Naive thymus-derived CD4-positive, alpha-beta T cell (primary cell): ENCODE results near the gene TESK1. TPM values are rescaled to one million over a fixed set of nuclear protein-coding genes. Genes with fewer than 3 reads are reported as not detected.
"Not testable (repeated sequence)": the region's sequence is repeated elsewhere in the genome, so short reads cannot be mapped to it uniquely, and the experiment has no call there.

Source experiments
- ATAC-seq: fragments of 150-1000 bp; cut with Tn5 transposase; 2 replicates; pipeline ENCODE4 v1.10.0; 2021; ENCODE audit warnings: mild to moderate bottlenecking, moderate library complexity
- CTCF ChIA-PET: fragments of 350-600 bp; sonication (Branson Sonifier 250); formaldehyde crosslinking; loops from one replicate; lab custom pipeline; 2021; ENCODE audit warnings: antibody characterized with exemption; lab: Charles Lee
- POLR2A ChIA-PET: fragments of 350-600 bp; sonication (Branson Sonifier 250); formaldehyde crosslinking; loops from one replicate; lab custom pipeline; 2021; ENCODE audit warnings: antibody characterized with exemption, inconsistent platforms; lab: Charles Lee
- DNase-seq, 9 donors: peaks; one replicate each; pipeline versions ENCODE4 v3.0.0 to v3.0.0-alpha.2; 2020 to 2022; ENCODE audit warnings: mixed read lengths in 1 of 9
- H3K27ac ChIP-seq: one replicate; pipeline ENCODE4 v1.7.0; 2013; ENCODE audit warnings: mild to moderate bottlenecking, low read depth, low read length, moderate library complexity
- H3K27me3 ChIP-seq, 2 donors: one replicate each; pipeline ENCODE4 v1.7.0; 2013; ENCODE audit warnings: low read length in 2 of 2, mild to moderate bottlenecking in 2 of 2, moderate library complexity in 2 of 2; ENCODE audit not compliant: control insufficient read depth in 2 of 2, insufficient read depth in 2 of 2
- H3K36me3 ChIP-seq, 3 experiments: 1 replicate in 2 of 3; 2 replicates in 1 of 3; pipeline ENCODE4 v1.7.0; 2013; ENCODE audit warnings: low read length in 3 of 3, mild to moderate bottlenecking in 3 of 3, moderate library complexity in 1 of 3; ENCODE audit not compliant: insufficient read depth in 3 of 3, control insufficient read depth in 2 of 3
- H3K4me1 ChIP-seq, 2 donors: one replicate each; pipeline ENCODE4 v1.7.0; 2013; ENCODE audit warnings: low read length in 2 of 2, mild to moderate bottlenecking in 2 of 2, moderate library complexity in 1 of 2; ENCODE audit not compliant: control insufficient read depth in 2 of 2, insufficient read depth in 2 of 2
- H3K4me3 ChIP-seq: 2 replicates; pipeline ENCODE4 v1.7.0; 2013; ENCODE audit warnings: mild to moderate bottlenecking, low read length
- H3K9me3 ChIP-seq, 3 experiments: 1 replicate in 2 of 3; 2 replicates in 1 of 3; pipeline ENCODE4 v1.7.0; 2013; ENCODE audit warnings: low read length in 3 of 3; ENCODE audit not compliant: control insufficient read depth in 2 of 3
- H3K27ac Mint-ChIP-seq, 9 donors: one replicate each; pipeline ENCODE4 v1.8.0; 2020 to 2022; ENCODE audit warnings: mixed read lengths in 9 of 9, mild to moderate bottlenecking in 8 of 9, moderate library complexity in 5 of 9, inconsistent platforms in 2 of 9
- H3K27me3 Mint-ChIP-seq, 5 donors: one replicate each; pipeline ENCODE4 v1.8.0; 2021 to 2022; ENCODE audit warnings: mixed read lengths in 5 of 5, mild to moderate bottlenecking in 1 of 5
- H3K36me3 Mint-ChIP-seq, 5 donors: one replicate each; pipeline ENCODE4 v1.8.0; 2020 to 2022; ENCODE audit warnings: mixed read lengths in 5 of 5, mild to moderate bottlenecking in 3 of 5, inconsistent platforms in 1 of 5
- H3K4me1 Mint-ChIP-seq, 7 donors: one replicate each; pipeline ENCODE4 v1.8.0; 2020 to 2022; ENCODE audit warnings: mixed read lengths in 7 of 7, mild to moderate bottlenecking in 3 of 7, inconsistent platforms in 1 of 7
- H3K4me3 Mint-ChIP-seq, 10 donors: one replicate each; pipeline ENCODE4 v1.8.0; 2020 to 2022; ENCODE audit warnings: mild to moderate bottlenecking in 10 of 10, mixed read lengths in 10 of 10, moderate library complexity in 6 of 10, inconsistent platforms in 2 of 10
- H3K9me3 Mint-ChIP-seq, 11 donors: one replicate each; pipeline ENCODE4 v1.8.0; 2020 to 2022; ENCODE audit warnings: mixed read lengths in 11 of 11, mild to moderate bottlenecking in 4 of 11, inconsistent platforms in 1 of 11, moderate library complexity in 1 of 11
- intact Hi-C, 2 donors: fragments of 100-400 bp; cut with micrococcal nuclease; formaldehyde crosslinking; loops; one replicate each; pipeline ENCODE4 v1.15.1; 2023
- polyA plus RNA-seq, 2 donors: library from polyadenylated mRNA; unstranded; fragments of 300-500 nt; fragmentation: Illumina TruSeq; gene quantifications; one replicate each; pipeline ENCODE4 v1.2.3, GENCODE V29; 2021
- total RNA-seq, 6 experiments: library from RNA in 5 of 6; stranded (reverse) in 5 of 6; gene quantifications; 1 replicate in 5 of 6; 2 replicates in 1 of 6; pipeline ENCODE4 v1.2.3 and lab custom pipeline; 2021 to 2026

The TESK1 gene
- total and polyA plus RNA-seq, 7 experiments from 2014 or later, result 3.5 to 45.5 (median 32.9) TPM

- Mint-ChIP-seq H3K4me3 (no peak overlapping the region), H3K4me1 (peaks cover 0 to 2% (median 0%) of the 10 kb centered on the region in 7 donors)
- POLR2A ChIA-PET, result interaction anchor here (0.6 kb wide), 2 partner anchors 36 to 158 kb away, joined by 5 read pairs; no protein-coding TSS in a partner anchor
These were observed 11.5 kb upstream of the TESK1 start for GRCh38 chr9:35593581-35593980.

GRCh38 chr9:35594471-35594870, 10.6 kb upstream of the TESK1 start:
- ChIA-PET CTCF (no interaction called here), POLR2A (no interaction called here)
- DNase-seq (no peak), ATAC-seq (no peak)
- Histone ChIP-seq H3K36me3 (peaks cover 0 to 5% (median 0%) of the 10 kb centered on the region in 3 experiments), H3K4me3 (no peak overlapping the region), H3K27ac (no peak overlapping the region), H3K4me1 (no peaks in the 10 kb centered on the region), H3K9me3 (peaks cover 0 to 26% (median 5%) of the 10 kb centered on the region in 3 experiments), H3K27me3 (no peaks in the 10 kb centered on the region)
- Mint-ChIP-seq H3K9me3 (peaks cover 0 to 32% (median 21%) of the 10 kb centered on the region in 11 donors), H3K4me3 (no peak overlapping the region), H3K27me3 (no peaks in the 10 kb centered on the region), H3K27ac (no peak overlapping the region), H3K4me1 (peaks cover 0 to 2% (median 0%) of the 10 kb centered on the region in 7 donors), H3K36me3 (peaks cover 18 to 26% (median 21%) of the 10 kb centered on the region in 5 donors)
- intact Hi-C loops, result no loop called here

More at GRCh38 chr9:35593581-35593980, 11.5 kb upstream of the TESK1 start:
- Histone ChIP-seq H3K27ac (no peak overlapping the region), H3K27me3 (no peaks in the 10 kb centered on the region), H3K4me3 (no peak overlapping the region), H3K4me1 (no peaks in the 10 kb centered on the region), H3K9me3 (peaks cover 0 to 26% (median 5%) of the 10 kb centered on the region in 3 experiments), H3K36me3 (peaks cover 0 to 5% (median 0%) of the 10 kb centered on the region in 3 experiments)
- DNase-seq (no peak), ATAC-seq (no peak)
- Mint-ChIP-seq H3K27me3 (no peaks in the 10 kb centered on the region), H3K9me3 (peaks cover 0 to 32% (median 21%) of the 10 kb centered on the region in 11 donors), H3K27ac (peak overlapping the region in 1 of 9 donors; percentile 43), H3K36me3 (peaks cover 18 to 31% (median 26%) of the 10 kb centered on the region in 5 donors)
- CTCF ChIA-PET, result no interaction called here
- intact Hi-C loops, result no loop called here

- H3K4me1 Mint-ChIP-seq, H3K27me3 Mint-ChIP-seq, H3K27ac Mint-ChIP-seq, H3K4me1 ChIP-seq, ATAC-seq, intact Hi-C loops, H3K27ac ChIP-seq, H3K4me3 Mint-ChIP-seq, DNase-seq, H3K36me3 ChIP-seq, CTCF ChIA-PET, H3K4me3 ChIP-seq, H3K27me3 ChIP-seq, POLR2A ChIA-PET: not testable (repeated sequence)
- Mint-ChIP-seq H3K36me3 (peaks cover 16 to 26% (median 20%) of the 10 kb centered on the region in 5 donors), H3K9me3 (peaks cover 0 to 27% (median 19%) of the 10 kb centered on the region in 11 donors)
- peaks cover 0 to 24% (median 5%) of the 10 kb centered on the region in 3 experiments for H3K9me3 ChIP-seq
These were observed 8.2 kb upstream of the TESK1 start for GRCh38 chr9:35596907-35597306.

- Mint-ChIP-seq H3K27me3 (no peaks in the 10 kb centered on the region), H3K9me3 (peaks cover 0 to 9% (median 5%) of the 10 kb centered on the region in 11 donors), H3K36me3 (peaks cover 4 to 15% (median 9%) of the 10 kb centered on the region in 5 donors), H3K4me1 (peaks cover 8 to 17% (median 13%) of the 10 kb centered on the region in 7 donors), H3K4me3 (no peak overlapping the region), H3K27ac (no peak overlapping the region)
- H3K9me3 ChIP-seq, result peaks cover 0 to 5% (median 0%) of the 10 kb centered on the region in 3 experiments
- no peak overlapping the region for H3K27ac ChIP-seq
- ATAC-seq (no peak), DNase-seq (no peak)
- no peak overlapping the region for H3K4me3 ChIP-seq
- intact Hi-C loops, result no loop called here
- H3K36me3 ChIP-seq, result no peaks in the 10 kb centered on the region
- H3K27me3 ChIP-seq, result no peaks in the 10 kb centered on the region
- H3K4me1 ChIP-seq, result peaks cover 8 to 11% of the 10 kb centered on the region in 2 donors
- CTCF ChIA-PET, result interaction anchor here (1.3 kb wide), 1 partner anchor 12 kb away, joined by 5 read pairs; no protein-coding TSS in a partner anchor
- POLR2A ChIA-PET, result no interaction called here
These were observed 6.0 kb upstream of the TESK1 start for GRCh38 chr9:35598866-35599590.

GRCh38 chr9:35599763-35600604, 5.1 kb upstream of the TESK1 start:
- Histone ChIP-seq H3K4me3 (no peak overlapping the region), H3K27ac (no peak overlapping the region), H3K9me3 (no peaks in the 10 kb centered on the region), H3K4me1 (peaks cover 8 to 11% of the 10 kb centered on the region in 2 donors), H3K27me3 (no peaks in the 10 kb centered on the region), H3K36me3 (no peaks in the 10 kb centered on the region)
- DNase-seq (no peak), ATAC-seq (no peak)
- Mint-ChIP-seq H3K36me3 (peaks cover 3 to 10% (median 4%) of the 10 kb centered on the region in 5 donors), H3K27me3 (no peaks in the 10 kb centered on the region), H3K27ac (no peak overlapping the region), H3K9me3 (peaks cover 0 to 4% (median 0%) of the 10 kb centered on the region in 11 donors), H3K4me1 (peaks cover 13 to 21% (median 19%) of the 10 kb centered on the region in 7 donors), H3K4me3 (no peak overlapping the region)
- CTCF ChIA-PET, result interaction anchor here (0.6 to 1.3 kb wide), 3 partner anchors 11 to 282 kb away, joined by 4 to 5 read pairs (median 5); no protein-coding TSS in a partner anchor
- intact Hi-C loops, result loop anchor here (5.0 to 10.0 kb wide), 9 partner anchors 108 to 1555 kb away; partner anchors contain the start of genes DNAI1 (in 1 of the 2), FAM219A (in 1 of the 2), FAM221B (in 1 of the 2) and KIF24 (in 1 of the 2)
- POLR2A ChIA-PET, result interaction anchor here (1.3 kb wide), 1 partner anchor 17 kb away, joined by 3 read pairs; no protein-coding TSS in a partner anchor
